WTC11 (cell line): ENCODE data around the gene CTIF. TPM values are rescaled to one million over a fixed set of nuclear protein-coding genes. Genes with fewer than 3 reads are reported as not detected.

ENCODE experiments used
- ATAC-seq: fragments of 200-7000 bp; cut with Tn5 transposase; 2 replicates; pipeline ENCODE4 v1.10.0; 2021; ENCODE audit warnings: mild to moderate bottlenecking, moderate library complexity
- CTCF ChIA-PET: fragments of 300-600 bp; sonication (Branson Sonifier 250); formaldehyde crosslinking; loops from one replicate; lab custom pipeline; 2021; ENCODE audit warnings: antibody characterized with exemption; lab: Charles Lee
- POLR2A ChIA-PET: fragments of 350-600 bp; sonication (Branson Sonifier 250); formaldehyde crosslinking; loops from one replicate; lab custom pipeline; 2021; ENCODE audit warnings: antibody characterized with exemption; lab: Charles Lee
- DNase-seq: peaks from one replicate; pipeline ENCODE4 v3.0.0; 2021; ENCODE audit warnings: low spot score
- H3K27ac Mint-ChIP-seq: 2 replicates; pipeline ENCODE4 v1.8.0; 2021; ENCODE audit warnings: mixed read lengths
- H3K27me3 Mint-ChIP-seq: 2 replicates; pipeline ENCODE4 v1.8.0; 2021; ENCODE audit warnings: low read depth, mild to moderate bottlenecking, moderate library complexity, mixed read lengths
- H3K36me3 Mint-ChIP-seq: 2 replicates; pipeline ENCODE4 v1.8.0; 2021; ENCODE audit warnings: mixed read lengths
- H3K4me1 Mint-ChIP-seq: 2 replicates; pipeline ENCODE4 v1.8.0; 2022; ENCODE audit warnings: mixed read lengths
- H3K4me3 Mint-ChIP-seq: 2 replicates; pipeline ENCODE4 v1.8.0; 2021; ENCODE audit warnings: mild to moderate bottlenecking, moderate library complexity, mixed read lengths
- H3K9me3 Mint-ChIP-seq: 2 replicates; pipeline ENCODE4 v1.8.0; 2021; ENCODE audit warnings: mixed read lengths
- CREB1 ChIP-seq: sonication (generic); formaldehyde crosslinking; IDR thresholded peaks from 2 replicates; pipeline ENCODE4 v1.8.0; 2023; ENCODE audit warnings: mild to moderate bottlenecking, missing genetic modification reagents
- FOXJ3 ChIP-seq: sonication (generic); formaldehyde crosslinking; IDR thresholded peaks from 2 replicates; pipeline ENCODE4 v1.9.0; 2021; ENCODE audit warnings: missing genetic modification reagents, mild to moderate bottlenecking, borderline replicate concordance
- NFATC4 ChIP-seq: fragments of 250-450 bp; sonication (Bioruptor Pico); IDR thresholded peaks from 2 replicates; pipeline ENCODE4 v1.9.0; 2021; ENCODE audit warnings: mild to moderate bottlenecking
- NFYB ChIP-seq: sonication (generic); formaldehyde crosslinking; conservative IDR thresholded peaks from 2 replicates; pipeline ENCODE4 v1.8.0; 2022; ENCODE audit warnings: low read depth, missing genetic modification reagents
- NR2C2 ChIP-seq: sonication (generic); formaldehyde crosslinking; IDR thresholded peaks from 2 replicates; pipeline ENCODE4 v1.8.0; 2022; ENCODE audit warnings: mild to moderate bottlenecking, missing genetic modification reagents
- PRRX2 ChIP-seq: fragments of 250-450 bp; sonication (Bioruptor Pico); IDR thresholded peaks from 2 replicates; pipeline ENCODE4 v1.8.0; 2021; ENCODE audit warnings: mild to moderate bottlenecking
- TEAD1 ChIP-seq: sonication (generic); formaldehyde crosslinking; IDR thresholded peaks from 2 replicates; pipeline ENCODE4 v1.8.0; 2022; ENCODE audit warnings: mild to moderate bottlenecking, missing genetic modification reagents
- ZNF671 ChIP-seq: fragments of 250-450 bp; sonication (Bioruptor Pico); IDR thresholded peaks from 2 replicates; pipeline ENCODE4 v1.8.0; 2021; ENCODE audit warnings: mild to moderate bottlenecking
- total RNA-seq: library from RNA; stranded (reverse); gene quantifications from 3 replicates; pipeline ENCODE4 v1.2.3, GENCODE V29; 2021
- TF ChIP-seq, protein P1 (sequence below): sonication (generic); formaldehyde crosslinking; conservative IDR thresholded peaks from 2 replicates; pipeline ENCODE4 v1.8.1; 2022; ENCODE audit warnings: mild to moderate bottlenecking, missing genetic modification reagents
- TF ChIP-seq, protein P2 (sequence below): sonication (generic); formaldehyde crosslinking; IDR thresholded peaks from 2 replicates; pipeline ENCODE4 v1.8.0; 2022; ENCODE audit warnings: mild to moderate bottlenecking, missing genetic modification reagents
- TF ChIP-seq, protein P3 (sequence below): fragments of 250-450 bp; sonication (Bioruptor Pico); IDR thresholded peaks from 2 replicates; pipeline ENCODE4 v1.9.0; 2021; ENCODE audit warnings: moderate library complexity, mild to moderate bottlenecking, inconsistent platforms, borderline replicate concordance
- TF ChIP-seq, protein P4 (sequence below): fragments of 250-450 bp; sonication (Bioruptor Pico); IDR thresholded peaks from 2 replicates; pipeline ENCODE4 v1.9.0; 2021; ENCODE audit warnings: mild to moderate bottlenecking, borderline replicate concordance
- TF ChIP-seq, protein P5 (sequence below): sonication (generic); formaldehyde crosslinking; IDR thresholded peaks from 2 replicates; pipeline ENCODE4 v1.8.1; 2022; ENCODE audit warnings: mild to moderate bottlenecking, moderate library complexity, missing genetic modification reagents

The CTIF gene
- total RNA-seq, 1 experiment from 2014 or later: 28.5 TPM

DNA sequence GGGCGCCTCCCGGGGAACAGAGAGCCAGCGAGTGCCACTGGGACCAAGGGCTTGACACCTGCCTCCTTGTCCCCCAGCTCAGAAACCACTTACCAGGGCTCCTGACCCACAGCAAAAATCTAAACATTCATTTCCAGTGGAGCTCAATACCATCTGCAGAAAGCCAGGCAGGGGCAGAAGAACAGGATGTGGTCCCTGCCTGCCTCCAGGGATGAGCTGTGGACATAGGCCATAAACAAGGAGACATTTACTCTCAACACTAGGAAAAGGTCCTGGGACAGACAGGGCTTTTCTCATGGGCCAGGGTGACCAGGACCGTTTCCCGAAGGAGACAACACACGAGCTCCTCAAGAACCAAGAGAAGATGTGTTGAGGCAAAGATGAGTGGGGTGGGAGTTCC is 203.0 kb downstream of the CTIF start:
- H3K4me1 Mint-ChIP-seq: no peaks in the 10 kb centered on the region
- no peak overlapping the region for H3K27ac Mint-ChIP-seq

DNA sequence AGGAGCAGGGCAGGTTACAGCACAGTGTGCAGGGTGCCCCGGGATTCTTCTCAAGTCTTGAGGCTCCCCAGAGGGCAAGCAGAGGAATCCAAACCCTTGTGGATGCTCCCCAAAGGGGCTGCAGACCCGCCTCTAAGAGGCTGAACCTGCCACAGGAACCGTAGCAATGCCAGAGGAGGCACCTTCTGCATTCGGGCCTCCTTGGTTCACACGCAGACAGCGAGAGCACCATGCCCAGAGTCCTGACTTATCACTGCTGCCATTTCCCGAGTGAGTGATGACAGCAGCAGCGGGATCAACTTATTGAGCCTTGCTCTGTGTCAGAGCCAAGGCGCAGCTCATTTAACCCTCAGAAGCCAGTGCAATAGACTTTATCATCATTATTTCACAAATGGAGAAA is 203.5 kb downstream of the CTIF start:
- Mint-ChIP-seq H3K9me3 (no peaks in the 10 kb centered on the region), H3K36me3 (no peaks in the 10 kb centered on the region), H3K27ac (no peak overlapping the region), H3K4me1 (no peaks in the 10 kb centered on the region), H3K27me3 (no peaks in the 10 kb centered on the region), H3K4me3 (no peak overlapping the region)
- CTCF ChIA-PET: interaction anchor here (0.6 to 1.2 kb wide), 3 partner anchors 27 to 37 kb away, joined by 3 read pairs; no protein-coding TSS in a partner anchor
- TF ChIP-seq TEAD1 (CRISPR knock-in tag): no peak
- TF ChIP-seq NR2C2 (CRISPR knock-in tag): no peak
- TF ChIP-seq, protein P1, sequence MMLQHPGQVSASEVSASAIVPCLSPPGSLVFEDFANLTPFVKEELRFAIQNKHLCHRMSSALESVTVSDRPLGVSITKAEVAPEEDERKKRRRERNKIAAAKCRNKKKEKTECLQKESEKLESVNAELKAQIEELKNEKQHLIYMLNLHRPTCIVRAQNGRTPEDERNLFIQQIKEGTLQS (CRISPR knock-in tag): no peak
- TF ChIP-seq, protein P2, sequence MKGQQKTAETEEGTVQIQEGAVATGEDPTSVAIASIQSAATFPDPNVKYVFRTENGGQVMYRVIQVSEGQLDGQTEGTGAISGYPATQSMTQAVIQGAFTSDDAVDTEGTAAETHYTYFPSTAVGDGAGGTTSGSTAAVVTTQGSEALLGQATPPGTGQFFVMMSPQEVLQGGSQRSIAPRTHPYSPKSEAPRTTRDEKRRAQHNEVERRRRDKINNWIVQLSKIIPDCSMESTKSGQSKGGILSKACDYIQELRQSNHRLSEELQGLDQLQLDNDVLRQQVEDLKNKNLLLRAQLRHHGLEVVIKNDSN: no peak
- TF ChIP-seq, protein P3, sequence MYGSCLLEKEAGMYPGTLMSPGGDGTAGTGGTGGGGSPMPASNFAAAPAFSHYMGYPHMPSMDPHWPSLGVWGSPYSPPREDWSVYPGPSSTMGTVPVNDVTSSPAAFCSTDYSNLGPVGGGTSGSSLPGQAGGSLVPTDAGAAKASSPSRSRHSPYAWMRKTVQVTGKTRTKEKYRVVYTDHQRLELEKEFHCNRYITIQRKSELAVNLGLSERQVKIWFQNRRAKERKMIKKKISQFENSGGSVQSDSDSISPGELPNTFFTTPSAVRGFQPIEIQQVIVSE (CRISPR knock-in tag): no peak
- TF ChIP-seq, protein P4, sequence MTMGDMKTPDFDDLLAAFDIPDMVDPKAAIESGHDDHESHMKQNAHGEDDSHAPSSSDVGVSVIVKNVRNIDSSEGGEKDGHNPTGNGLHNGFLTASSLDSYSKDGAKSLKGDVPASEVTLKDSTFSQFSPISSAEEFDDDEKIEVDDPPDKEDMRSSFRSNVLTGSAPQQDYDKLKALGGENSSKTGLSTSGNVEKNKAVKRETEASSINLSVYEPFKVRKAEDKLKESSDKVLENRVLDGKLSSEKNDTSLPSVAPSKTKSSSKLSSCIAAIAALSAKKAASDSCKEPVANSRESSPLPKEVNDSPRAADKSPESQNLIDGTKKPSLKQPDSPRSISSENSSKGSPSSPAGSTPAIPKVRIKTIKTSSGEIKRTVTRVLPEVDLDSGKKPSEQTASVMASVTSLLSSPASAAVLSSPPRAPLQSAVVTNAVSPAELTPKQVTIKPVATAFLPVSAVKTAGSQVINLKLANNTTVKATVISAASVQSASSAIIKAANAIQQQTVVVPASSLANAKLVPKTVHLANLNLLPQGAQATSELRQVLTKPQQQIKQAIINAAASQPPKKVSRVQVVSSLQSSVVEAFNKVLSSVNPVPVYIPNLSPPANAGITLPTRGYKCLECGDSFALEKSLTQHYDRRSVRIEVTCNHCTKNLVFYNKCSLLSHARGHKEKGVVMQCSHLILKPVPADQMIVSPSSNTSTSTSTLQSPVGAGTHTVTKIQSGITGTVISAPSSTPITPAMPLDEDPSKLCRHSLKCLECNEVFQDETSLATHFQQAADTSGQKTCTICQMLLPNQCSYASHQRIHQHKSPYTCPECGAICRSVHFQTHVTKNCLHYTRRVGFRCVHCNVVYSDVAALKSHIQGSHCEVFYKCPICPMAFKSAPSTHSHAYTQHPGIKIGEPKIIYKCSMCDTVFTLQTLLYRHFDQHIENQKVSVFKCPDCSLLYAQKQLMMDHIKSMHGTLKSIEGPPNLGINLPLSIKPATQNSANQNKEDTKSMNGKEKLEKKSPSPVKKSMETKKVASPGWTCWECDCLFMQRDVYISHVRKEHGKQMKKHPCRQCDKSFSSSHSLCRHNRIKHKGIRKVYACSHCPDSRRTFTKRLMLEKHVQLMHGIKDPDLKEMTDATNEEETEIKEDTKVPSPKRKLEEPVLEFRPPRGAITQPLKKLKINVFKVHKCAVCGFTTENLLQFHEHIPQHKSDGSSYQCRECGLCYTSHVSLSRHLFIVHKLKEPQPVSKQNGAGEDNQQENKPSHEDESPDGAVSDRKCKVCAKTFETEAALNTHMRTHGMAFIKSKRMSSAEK (CRISPR knock-in tag): no peak
- ATAC-seq (no peak), DNase-seq (no peak)
- POLR2A ChIA-PET: no interaction called here

More for the DNA sequence above, 203.0 kb downstream of the CTIF start:
- ChIA-PET POLR2A (no interaction called here), CTCF (interaction anchor here (0.6 to 1.2 kb wide), 3 partner anchors 27 to 37 kb away, joined by 3 read pairs; no protein-coding TSS in a partner anchor)
- Mint-ChIP-seq H3K27me3 (no peaks in the 10 kb centered on the region), H3K36me3 (no peaks in the 10 kb centered on the region), H3K9me3 (no peaks in the 10 kb centered on the region), H3K4me3 (no peak overlapping the region)
- DNase-seq (no peak), ATAC-seq (no peak)
- no peak for TF ChIP-seq PRRX2 (CRISPR knock-in tag)
- TF ChIP-seq NFYB (CRISPR knock-in tag): no peak
- no peak for TF ChIP-seq FOXJ3 (CRISPR knock-in tag)

DNA sequence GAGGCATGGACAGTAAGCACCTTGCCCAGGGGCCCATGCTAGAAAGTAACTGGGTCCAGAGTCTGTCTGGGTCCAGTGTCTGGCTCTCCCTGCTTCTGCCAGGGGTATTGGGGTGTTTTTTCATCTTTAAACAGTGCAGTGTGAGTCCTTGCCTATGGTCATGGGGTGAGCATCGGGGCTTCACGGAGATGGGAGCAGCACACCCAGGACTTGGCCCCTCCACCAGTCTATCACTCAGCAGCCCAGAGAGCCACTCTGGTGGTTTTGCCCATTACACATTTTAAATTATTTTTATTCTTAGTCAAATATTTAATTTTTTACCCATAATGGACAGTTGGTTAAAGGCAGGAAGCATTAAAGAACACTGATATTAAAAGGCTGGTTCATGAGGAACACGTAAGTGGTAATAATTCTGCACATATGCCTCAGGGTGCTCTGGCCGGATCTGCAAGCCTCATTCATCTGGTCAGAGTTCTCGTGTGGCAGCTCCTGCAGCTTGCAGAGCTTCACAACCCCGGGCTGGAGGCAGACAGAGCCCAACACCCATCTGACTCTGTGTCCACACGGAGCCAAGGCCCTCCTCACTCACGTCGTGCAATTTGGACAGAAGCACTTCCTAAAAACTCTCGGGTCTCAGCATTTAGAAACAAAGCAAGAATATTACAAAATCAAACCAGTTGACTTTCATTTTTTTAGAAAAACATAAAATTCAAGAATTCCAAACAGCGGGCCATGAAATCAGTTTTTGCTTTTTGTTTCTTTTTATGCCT is 204.1 kb downstream of the CTIF start:
- ATAC-seq: no peak
- no peak overlapping the region for H3K4me3 Mint-ChIP-seq
- no peaks in the 10 kb centered on the region for H3K9me3 Mint-ChIP-seq
- ChIA-PET POLR2A (no interaction called here), CTCF (interaction anchor here (0.6 to 1.2 kb wide), 2 partner anchors 31 to 36 kb away, joined by 3 read pairs; no protein-coding TSS in a partner anchor)
- no peak overlapping the region for H3K27ac Mint-ChIP-seq
- no peaks in the 10 kb centered on the region for H3K27me3 Mint-ChIP-seq
- TF ChIP-seq CREB1 (CRISPR knock-in tag): no peak
- no peak for TF ChIP-seq ZNF671 (CRISPR knock-in tag)
- TF ChIP-seq, protein P5, sequence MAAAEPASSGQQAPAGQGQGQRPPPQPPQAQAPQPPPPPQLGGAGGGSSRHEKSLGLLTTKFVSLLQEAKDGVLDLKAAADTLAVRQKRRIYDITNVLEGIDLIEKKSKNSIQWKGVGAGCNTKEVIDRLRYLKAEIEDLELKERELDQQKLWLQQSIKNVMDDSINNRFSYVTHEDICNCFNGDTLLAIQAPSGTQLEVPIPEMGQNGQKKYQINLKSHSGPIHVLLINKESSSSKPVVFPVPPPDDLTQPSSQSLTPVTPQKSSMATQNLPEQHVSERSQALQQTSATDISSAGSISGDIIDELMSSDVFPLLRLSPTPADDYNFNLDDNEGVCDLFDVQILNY (CRISPR knock-in tag): no peak
- no peak for TF ChIP-seq NFATC4 (CRISPR knock-in tag)
- DNase-seq: no peak
- no peaks in the 10 kb centered on the region for H3K36me3 Mint-ChIP-seq
- H3K4me1 Mint-ChIP-seq: no peaks in the 10 kb centered on the region
